PC-9 (cell line): ENCODE results near the gene CPLX3. TPM values are rescaled to one million over a fixed set of nuclear protein-coding genes. Genes with fewer than 3 reads are reported as not detected.

Experiments used
- BruUV-seq: library from RNA; stranded (reverse); fragments of 400-500 nt; replicated peaks from 2 replicates; lab custom pipeline; 2021; lab: Mats Ljungman, UMichigan
- CTCF ChIA-PET: fragments of 300-600 bp; sonication (Branson Sonifier 250); formaldehyde crosslinking; loops from one replicate; lab custom pipeline; 2022; ENCODE audit warnings: antibody characterized with exemption; lab: Charles Lee
- POLR2A ChIA-PET: fragments of 300-600 bp; sonication (Branson Sonifier 250); formaldehyde crosslinking; loops from one replicate; lab custom pipeline; 2022; ENCODE audit warnings: antibody characterized with exemption; ENCODE audit not compliant: unreplicated experiment; lab: Charles Lee
- DNase-seq, 2 experiments: peaks; one replicate each; pipeline versions ENCODE4 v3.0.0 to v3.0.0-alpha.2; 2015 to 2022; ENCODE audit warnings: mixed read lengths in 1 of 2
- H2AFZ ChIP-seq: fragments of 200-600 bp; sonication (generic); 2 replicates; pipeline ENCODE4 v1.8.1; 2017; ENCODE audit warnings: antibody characterized with exemption
- H3F3A ChIP-seq: fragments of 200-600 bp; sonication (generic); 2 replicates; pipeline ENCODE4 v1.8.1; 2017; ENCODE audit warnings: antibody characterized with exemption, mild to moderate bottlenecking, low read depth; ENCODE audit not compliant: insufficient read depth
- H3K27ac ChIP-seq: fragments of 200-600 bp; sonication (generic); 2 replicates; pipeline ENCODE4 v1.6.1; 2016; ENCODE audit warnings: mixed run types
- H3K27me3 ChIP-seq: fragments of 200-600 bp; sonication (generic); 2 replicates; pipeline ENCODE4 v1.6.1; 2016; ENCODE audit warnings: low read depth, mixed run types; ENCODE audit not compliant: insufficient read depth
- H3K36me3 ChIP-seq: fragments of 200-600 bp; sonication (generic); 2 replicates; pipeline ENCODE4 v1.6.1; 2016; ENCODE audit warnings: low read depth, mixed run types
- H3K4me1 ChIP-seq: fragments of 200-600 bp; sonication (generic); replicated peaks from 2 replicates; pipeline ENCODE4 v1.6.1; 2016; ENCODE audit warnings: mixed run types; ENCODE audit not compliant: insufficient read depth
- H3K4me2 ChIP-seq: fragments of 200-600 bp; sonication (generic); 2 replicates; pipeline ENCODE4 v1.6.1; 2017; ENCODE audit warnings: mixed run types
- H3K4me3 ChIP-seq: fragments of 200-600 bp; sonication (generic); 2 replicates; pipeline ENCODE4 v1.6.1; 2016; ENCODE audit warnings: mixed run types
- H3K79me2 ChIP-seq: fragments of 200-600 bp; sonication (generic); 2 replicates; pipeline ENCODE4 v1.6.1; 2017; ENCODE audit warnings: low read depth, mixed run types
- H3K9me2 ChIP-seq: fragments of 200-600 bp; sonication (generic); 2 replicates; pipeline ENCODE4 v1.8.1; 2017; ENCODE audit warnings: mild to moderate bottlenecking; ENCODE audit not compliant: insufficient read depth
- H3K9me3 ChIP-seq: fragments of 200-600 bp; sonication (generic); 2 replicates; pipeline ENCODE4 v1.8.1; 2016; ENCODE audit warnings: low read depth; ENCODE audit not compliant: insufficient read depth
- H4K20me1 ChIP-seq: fragments of 200-600 bp; sonication (generic); 2 replicates; pipeline ENCODE4 v1.8.1; 2017; ENCODE audit not compliant: insufficient read depth
- CTCF ChIP-seq: fragments of 200-600 bp; sonication (generic); conservative IDR thresholded peaks from 2 replicates; pipeline ENCODE4 v1.6.1; 2017; ENCODE audit warnings: mixed run types, antibody characterized with exemption, mild to moderate bottlenecking, moderate library complexity
- EZH2 ChIP-seq: fragments of 200-600 bp; sonication (generic); IDR thresholded peaks from 2 replicates; pipeline ENCODE4 v1.8.0; 2017; ENCODE audit warnings: antibody characterized with exemption, low read depth
- intact Hi-C: fragments of 100-400 bp; cut with micrococcal nuclease; formaldehyde crosslinking; loops from one replicate; pipeline ENCODE4 v1.10.0; 2022; ENCODE audit not compliant: unreplicated experiment
- total RNA-seq: library from RNA; stranded (reverse); gene quantifications from 2 replicates; pipeline ENCODE4 v1.2.3, GENCODE V29; 2021

The CPLX3 gene
- total RNA-seq, 1 experiment from 2014 or later: not detected

- ChIA-PET POLR2A (interaction anchor here (0.6 to 1.1 kb wide), 2 partner anchors 9 to 245 kb away, joined by 4 to 14 read pairs; no protein-coding TSS in a partner anchor), CTCF (interaction anchor here (0.6 to 1.4 kb wide), 5 partner anchors 9 to 330 kb away, joined by 3 to 10 read pairs (median 3); no protein-coding TSS in a partner anchor)
- H2AFZ ChIP-seq: no peak overlapping the region
- DNase-seq: no peak
- intact Hi-C loops: no loop called here
- peaks cover 1% of the 10 kb centered on the region; the same call in 1 of the 2 replicates for H4K20me1 ChIP-seq
- H3K4me2 ChIP-seq: no peak overlapping the region
- no peak overlapping the region for H3K27ac ChIP-seq
- no peak overlapping the region for H3K4me3 ChIP-seq
- peaks cover 7% of the 10 kb centered on the region; the same call in 1 of the 2 replicates for H3F3A ChIP-seq
- BruUV-seq: no TSS peak
- peaks cover 21% of the 10 kb centered on the region for H3K4me1 ChIP-seq
- TF ChIP-seq CTCF: no peak
- no peak for TF ChIP-seq EZH2
- H3K9me2 ChIP-seq: no peaks in the 10 kb centered on the region
- H3K27me3 ChIP-seq: no peaks in the 10 kb centered on the region
- H3K9me3 ChIP-seq: no peaks in the 10 kb centered on the region
- peaks cover 6% of the 10 kb centered on the region for H3K79me2 ChIP-seq
- no peaks in the 10 kb centered on the region for H3K36me3 ChIP-seq
Measured at GRCh38 chr15:74777769-74778598, 48.4 kb upstream of the CPLX3 start.

- Histone ChIP-seq H3K9me3 (no peaks in the 10 kb centered on the region), H3F3A (peaks cover 7% of the 10 kb centered on the region; the same call in 1 of the 2 replicates), H2AFZ (no peak overlapping the region), H3K27ac (no peak overlapping the region), H4K20me1 (peaks cover 7% of the 10 kb centered on the region), H3K4me1 (peaks cover 21% of the 10 kb centered on the region), H3K4me3 (no peak overlapping the region), H3K36me3 (no peaks in the 10 kb centered on the region), H3K27me3 (no peaks in the 10 kb centered on the region), H3K9me2 (no peaks in the 10 kb centered on the region), H3K79me2 (peaks cover 12% of the 10 kb centered on the region), H3K4me2 (no peak overlapping the region)
- POLR2A ChIA-PET: interaction anchor here (1.1 kb wide), 1 partner anchor 244 kb away, joined by 14 read pairs; no protein-coding TSS in a partner anchor
- CTCF ChIA-PET: interaction anchor here (0.6 to 1.2 kb wide), 3 partner anchors 10 to 105 kb away, joined by 3 to 10 read pairs (median 3); no protein-coding TSS in a partner anchor
- BruUV-seq: no TSS peak
- intact Hi-C loops: no loop called here
- no peak for TF ChIP-seq CTCF
- TF ChIP-seq EZH2: no peak
- no peak for DNase-seq
Measured at GRCh38 chr15:74778599-74778970, 47.8 kb upstream of the CPLX3 start.

GRCh38 chr15:74779162-74779648, 47.2 kb upstream of the CPLX3 start:
- intact Hi-C loops: no loop called here
- Histone ChIP-seq H3K79me2 (peaks cover 18% of the 10 kb centered on the region), H3K4me2 (no peak overlapping the region), H3K4me1 (peaks cover 20% of the 10 kb centered on the region), H3K27me3 (no peaks in the 10 kb centered on the region), H3K4me3 (no peak overlapping the region), H3K27ac (no peak overlapping the region), H4K20me1 (peaks cover 11% of the 10 kb centered on the region), H3K36me3 (no peaks in the 10 kb centered on the region), H3F3A (peaks cover 7% of the 10 kb centered on the region; the same call in 1 of the 2 replicates), H3K9me2 (no peaks in the 10 kb centered on the region), H3K9me3 (no peaks in the 10 kb centered on the region), H2AFZ (no peak overlapping the region)
- no peak for TF ChIP-seq CTCF
- TF ChIP-seq EZH2: no peak
- CTCF ChIA-PET: interaction anchor here (0.6 to 1.2 kb wide), 2 partner anchors 10 to 91 kb away, joined by 3 to 10 read pairs; no protein-coding TSS in a partner anchor
- BruUV-seq: no TSS peak
- POLR2A ChIA-PET: no interaction called here
- no peak for DNase-seq
